ENCODE measurements around the gene DOCK9.
"Not testable (repeated sequence)": the region's sequence is repeated elsewhere in the genome, so short reads cannot be mapped to it uniquely, and the experiment has no call there.

DOCK9 gene

DNA sequence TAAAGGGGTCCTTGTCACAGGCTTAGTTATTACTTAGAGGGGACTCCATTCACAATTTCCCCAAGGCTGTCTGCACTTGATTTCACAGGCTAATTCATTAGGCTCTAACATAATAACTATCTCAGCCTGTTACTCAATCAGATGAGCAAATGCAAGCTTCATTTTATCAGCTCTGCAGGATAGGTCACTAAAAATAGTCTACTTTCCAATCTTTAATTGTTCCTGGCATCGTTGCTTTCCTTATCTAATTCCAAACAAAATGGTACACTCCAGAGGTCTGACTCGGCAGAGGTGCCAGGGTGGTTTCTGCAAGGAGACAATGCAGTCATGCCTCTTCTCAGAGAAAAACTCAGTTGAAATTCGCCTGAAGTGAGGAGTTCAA is 155.6 kb downstream of the DOCK9 start:
- H3K27me3 Mint-ChIP-seq = no peaks in the 10 kb centered on the region
- H3K27ac Mint-ChIP-seq = no peak overlapping the region
- no peak for DNase-seq
- ATAC-seq = no peak
- no peaks in the 10 kb centered on the region for H3K9me3 Mint-ChIP-seq
- H3K4me3 Mint-ChIP-seq = no peak overlapping the region
- peaks cover 22% of the 10 kb centered on the region for H3K4me1 Mint-ChIP-seq

DNA sequence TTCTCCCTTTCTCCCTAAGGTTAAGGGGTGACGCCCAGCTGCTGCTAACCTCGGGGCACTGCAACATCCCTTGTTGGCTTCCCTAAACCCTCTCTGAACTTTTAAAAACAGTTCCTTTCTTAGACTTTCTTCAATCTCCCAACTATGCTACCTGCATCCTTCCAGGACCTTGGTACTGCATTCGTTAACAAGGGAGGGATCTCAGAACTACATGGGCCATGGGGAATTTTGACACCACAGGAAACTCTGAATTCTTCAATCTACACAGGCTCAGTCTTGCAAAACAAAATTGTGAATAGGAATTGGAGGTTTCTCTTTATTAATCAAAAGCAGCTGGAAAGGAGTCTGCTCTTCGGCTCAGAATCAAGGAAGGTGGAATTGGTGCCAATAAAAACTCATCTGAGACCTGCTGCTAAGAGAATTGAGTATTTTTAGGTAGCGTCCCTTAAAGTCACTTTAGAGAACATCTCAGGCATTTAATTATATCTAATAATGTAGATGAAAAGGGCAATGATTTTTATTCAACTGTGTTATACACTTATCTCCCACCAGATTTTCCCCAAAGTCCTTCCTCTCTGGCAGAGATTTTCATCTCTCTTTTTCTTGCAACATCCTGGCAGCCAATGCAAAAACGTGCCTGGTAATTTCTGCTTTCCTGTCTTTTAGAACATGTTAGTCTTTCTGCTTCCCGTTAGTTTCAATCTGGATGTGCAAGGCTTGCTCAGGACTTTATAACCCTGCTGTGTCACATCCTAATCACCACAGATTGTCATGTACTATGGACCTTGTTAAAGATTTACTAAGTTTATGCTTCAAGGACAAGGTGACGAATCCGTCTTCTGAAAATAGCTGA is 156.3 kb downstream of the DOCK9 start:
- Mint-ChIP-seq H3K27ac (peak overlapping the region in 1 of 2 donors; percentile 48), H3K4me1 (peaks cover 20% of the 10 kb centered on the region), H3K9me3 (no peaks in the 10 kb centered on the region), H3K27me3 (no peaks in the 10 kb centered on the region), H3K4me3 (no peak overlapping the region)
- DNase-seq (no peak), ATAC-seq (no peak)

DNA sequence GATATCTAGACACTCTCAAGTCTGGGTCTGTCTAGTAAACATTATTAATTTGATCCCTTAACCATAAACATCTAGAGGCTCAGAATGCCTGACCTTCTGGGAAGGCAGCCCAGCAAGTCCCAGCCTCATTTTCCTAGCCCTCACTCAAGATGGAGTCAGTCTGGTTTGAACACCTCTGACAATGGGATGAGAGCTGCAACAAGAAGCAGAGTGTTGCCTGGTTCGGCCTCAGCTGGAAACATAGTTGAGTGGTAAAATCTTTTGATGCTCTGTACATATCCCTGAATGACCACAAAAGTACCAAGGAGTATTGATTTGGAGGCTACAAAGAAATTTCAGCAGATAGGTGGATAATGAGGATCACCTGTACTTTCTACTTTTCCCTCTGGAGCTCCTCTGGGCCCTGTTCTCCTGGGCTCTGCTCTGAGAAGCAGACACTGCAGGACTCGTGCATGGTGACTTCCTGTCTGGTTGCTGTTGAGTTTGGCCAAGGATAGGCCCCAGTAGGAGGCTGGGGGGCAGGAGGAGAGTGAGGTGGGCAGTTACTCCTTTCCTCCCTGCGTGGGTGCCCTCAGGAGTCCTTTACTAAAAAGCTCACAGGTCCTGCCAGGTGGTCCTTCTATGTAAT is 157.0 kb downstream of the DOCK9 start:
- Mint-ChIP-seq H3K9me3 (no peaks in the 10 kb centered on the region), H3K27ac (peak overlapping the region in 1 of 2 donors; percentile 48), H3K4me3 (no peak overlapping the region), H3K27me3 (no peaks in the 10 kb centered on the region), H3K4me1 (peaks cover 13% of the 10 kb centered on the region)
- no peak for ATAC-seq
- no peak for DNase-seq

DNA sequence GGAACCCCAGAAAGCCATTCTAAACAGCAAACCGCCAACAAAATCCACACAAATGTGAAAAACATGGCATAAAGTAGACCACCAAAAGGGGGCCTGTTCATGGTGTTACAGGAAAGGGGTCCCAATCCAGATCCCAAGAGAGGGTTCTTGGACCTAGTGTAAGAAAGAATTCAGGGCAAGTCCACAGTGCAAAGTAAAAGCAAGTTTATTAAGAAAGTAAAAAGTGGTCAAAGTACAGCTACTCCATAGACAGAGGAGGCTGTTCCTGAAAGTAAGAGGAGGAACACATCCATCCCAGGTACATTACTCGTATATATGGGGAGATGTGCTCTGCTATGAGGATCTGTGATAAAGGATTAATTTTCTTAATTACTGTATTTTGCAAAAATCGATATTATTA is 157.6 kb downstream of the DOCK9 start:
- Mint-ChIP-seq H3K27me3 (no peaks in the 10 kb centered on the region), H3K4me1 (peaks cover 7% of the 10 kb centered on the region), H3K4me3 (no peak overlapping the region), H3K27ac (no peak overlapping the region), H3K9me3 (no peaks in the 10 kb centered on the region)
- ATAC-seq (no peak), DNase-seq (no peak)

DNA sequence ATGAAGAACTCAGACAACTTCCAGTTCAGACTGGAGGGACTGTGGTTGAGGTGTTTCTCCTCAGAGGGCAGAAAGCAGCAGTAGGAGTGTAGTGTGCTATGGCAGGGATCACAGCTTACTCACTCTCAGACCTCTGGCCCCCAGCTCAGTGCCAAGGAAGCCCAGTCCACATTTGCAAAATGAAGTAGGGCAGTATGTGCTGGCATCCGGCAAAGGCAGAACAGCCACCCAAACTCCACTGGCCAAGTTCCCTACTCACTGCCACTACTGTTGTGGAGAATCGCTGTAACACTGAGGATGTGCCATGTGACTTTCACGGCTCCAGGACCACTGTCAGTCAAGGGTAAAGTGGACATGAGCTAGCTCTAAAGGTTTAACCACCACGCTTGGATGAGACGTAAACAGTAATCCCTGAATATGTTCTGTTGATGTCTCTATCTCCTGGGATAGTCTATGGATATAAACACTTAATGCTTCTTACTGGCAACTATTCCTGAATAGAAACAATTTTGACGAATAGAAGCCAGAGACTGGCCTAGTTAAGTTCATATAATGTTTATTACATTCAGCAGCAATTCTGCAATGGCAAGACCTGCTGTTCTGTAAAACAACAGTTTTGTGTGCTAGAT is 158.4 kb downstream of the DOCK9 start:
- no peak overlapping the region for H3K27ac Mint-ChIP-seq
- H3K9me3 Mint-ChIP-seq = no peaks in the 10 kb centered on the region
- ATAC-seq (no peak), DNase-seq (no peak)
- H3K27me3 Mint-ChIP-seq = no peaks in the 10 kb centered on the region
- no peak overlapping the region for H3K4me3 Mint-ChIP-seq
- no peaks in the 10 kb centered on the region for H3K4me1 Mint-ChIP-seq

DNA sequence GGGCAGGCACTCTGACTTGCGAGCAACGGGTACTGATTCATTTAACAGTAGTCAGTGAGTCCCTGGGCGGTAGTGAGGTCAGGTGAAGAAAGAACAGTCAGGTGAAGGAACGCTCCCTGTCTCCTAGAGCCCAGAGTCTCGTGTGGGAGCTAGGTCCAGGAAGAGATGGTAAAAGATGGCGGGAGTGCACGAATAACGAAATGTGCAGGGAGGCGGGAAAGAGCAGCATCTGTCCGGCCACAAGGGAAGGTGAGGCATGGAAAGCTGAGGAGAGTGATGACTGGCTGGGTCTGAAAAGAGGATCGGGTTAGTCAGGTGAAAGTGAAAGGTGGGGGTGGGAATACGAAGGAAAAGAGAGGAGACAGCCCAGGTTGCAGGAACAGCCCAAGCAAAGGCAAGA is 161.5 kb downstream of the DOCK9 start:
- no peak for ATAC-seq
- Mint-ChIP-seq H3K4me3 (no peak overlapping the region), H3K4me1 (no peaks in the 10 kb centered on the region), H3K27me3 (no peaks in the 10 kb centered on the region), H3K9me3 (no peaks in the 10 kb centered on the region), H3K27ac (peak overlapping the region in 1 of 2 donors; percentile 2)
- DNase-seq = no peak

DNA sequence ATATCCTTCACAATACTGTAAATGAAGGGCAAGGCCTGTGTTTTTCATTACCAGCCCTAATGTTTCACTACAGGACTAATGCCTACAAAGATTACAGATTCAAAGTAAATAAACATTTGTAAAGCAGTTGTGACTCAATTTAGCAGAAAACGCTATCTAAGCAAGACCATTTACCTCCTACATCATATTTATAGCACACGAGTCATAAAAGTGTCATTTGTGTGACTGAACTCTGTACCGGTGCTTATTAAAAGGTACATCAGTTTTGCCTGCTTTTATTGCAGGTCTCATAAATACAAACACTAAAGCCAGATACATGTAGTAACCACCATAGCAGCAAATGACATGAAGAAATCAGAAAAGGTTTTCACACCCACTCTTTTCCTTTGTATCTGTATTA is 163.9 kb downstream of the DOCK9 start:
- ATAC-seq (no peak), DNase-seq (no peak)
- H3K4me1 Mint-ChIP-seq = no peaks in the 10 kb centered on the region
- no peak overlapping the region for H3K27ac Mint-ChIP-seq
- no peak overlapping the region for H3K4me3 Mint-ChIP-seq
- H3K9me3 Mint-ChIP-seq = no peaks in the 10 kb centered on the region
- H3K27me3 Mint-ChIP-seq = no peaks in the 10 kb centered on the region

DNA sequence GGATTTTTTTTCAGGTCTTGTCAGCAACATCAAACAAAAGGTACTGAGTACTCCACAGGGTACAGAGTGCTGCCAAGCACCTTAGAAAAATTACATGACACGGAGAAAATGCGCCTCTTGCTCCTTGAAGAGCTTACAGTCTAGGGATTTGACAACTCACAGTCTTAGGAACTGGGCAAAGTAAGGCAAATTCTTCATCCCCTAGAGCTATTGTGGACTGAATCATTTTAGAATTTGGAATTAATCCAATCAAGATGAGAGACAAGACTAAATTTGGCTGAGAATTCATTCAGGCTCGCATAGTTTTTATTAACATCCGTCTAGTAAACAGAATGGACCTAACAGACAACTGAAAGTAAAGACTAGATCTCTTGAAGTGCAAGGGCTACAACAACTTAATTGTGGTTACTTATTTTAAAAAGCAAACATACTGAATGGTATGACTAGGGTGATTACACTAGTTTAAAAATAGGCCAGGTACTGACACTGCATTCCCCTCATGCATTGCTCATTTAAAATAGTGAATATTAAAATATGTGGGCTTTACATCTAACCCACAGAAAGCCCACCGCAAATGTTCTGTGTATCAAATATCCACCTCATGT is 165.6 kb downstream of the DOCK9 start:
- not testable (repeated sequence) for DNase-seq, H3K27ac Mint-ChIP-seq, H3K9me3 Mint-ChIP-seq, H3K4me1 Mint-ChIP-seq, ATAC-seq, H3K27me3 Mint-ChIP-seq, H3K4me3 Mint-ChIP-seq

DNA sequence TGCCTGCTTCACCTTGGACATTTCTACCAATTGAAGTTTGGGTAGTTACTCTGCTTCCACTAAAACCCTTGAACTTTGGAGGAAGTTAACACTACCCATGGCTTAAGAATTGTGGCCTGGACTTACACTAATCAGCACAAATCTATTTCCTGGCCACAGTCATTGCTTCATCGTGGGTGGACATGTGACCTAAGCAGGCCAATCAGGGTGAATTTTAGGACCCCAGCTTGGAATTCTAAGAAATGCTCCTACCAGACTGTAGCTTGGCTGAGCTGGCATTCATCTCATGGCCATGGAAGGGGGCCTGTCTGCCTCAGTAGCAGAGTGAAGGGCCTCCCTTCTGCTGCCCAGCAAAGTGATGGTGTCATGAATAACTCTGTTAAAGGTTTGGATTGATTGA is 167.1 kb downstream of the DOCK9 start:
- Mint-ChIP-seq H3K27me3 (no peaks in the 10 kb centered on the region), H3K9me3 (no peaks in the 10 kb centered on the region), H3K27ac (no peak overlapping the region), H3K4me3 (no peak overlapping the region), H3K4me1 (no peaks in the 10 kb centered on the region)
- DNase-seq (no peak), ATAC-seq (no peak)

DNA sequence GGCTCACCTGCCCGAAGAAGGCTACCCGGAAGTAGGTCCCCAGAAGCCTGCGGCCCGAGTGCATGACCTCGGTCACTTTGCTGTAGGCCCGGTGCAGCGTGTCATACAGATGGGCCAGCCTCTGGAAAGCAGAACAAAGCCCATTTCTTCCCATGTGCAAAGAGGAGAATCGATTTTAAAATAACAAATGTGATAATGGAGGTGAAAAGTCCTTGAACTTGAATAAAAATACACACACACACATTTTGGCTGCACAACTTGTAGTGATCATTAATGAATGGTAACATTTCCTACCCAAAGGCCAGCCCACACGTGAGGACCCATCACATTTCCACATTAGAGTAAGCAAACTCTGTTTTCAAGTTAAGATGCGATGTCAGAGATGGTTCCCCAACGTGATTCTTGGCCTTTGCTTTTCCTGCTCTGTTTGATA is 168.5 kb downstream of the DOCK9 start:
- no peak overlapping the region for H3K27ac Mint-ChIP-seq

DNA sequence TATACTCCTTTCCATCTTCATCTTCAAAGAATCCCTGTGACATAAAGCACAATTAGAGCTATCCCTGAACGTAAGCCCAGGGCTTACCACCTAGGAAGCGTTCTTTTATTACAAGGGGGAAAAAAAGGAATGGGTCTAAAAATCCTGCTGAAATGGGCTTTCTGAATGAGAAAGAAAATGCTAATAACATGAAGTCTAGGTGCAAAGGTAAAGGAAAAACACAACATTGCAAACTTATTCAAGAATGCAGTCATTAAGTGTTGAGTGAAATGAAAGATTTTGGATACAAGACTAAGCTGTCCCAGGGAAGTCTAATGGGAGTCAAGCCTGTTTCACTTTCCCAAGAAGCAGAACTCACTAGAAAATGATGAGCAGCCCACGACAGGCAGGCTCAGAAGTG is 170.1 kb downstream of the DOCK9 start:
- Mint-ChIP-seq H3K9me3 (no peaks in the 10 kb centered on the region), H3K27me3 (no peaks in the 10 kb centered on the region), H3K4me3 (no peak overlapping the region), H3K4me1 (no peaks in the 10 kb centered on the region), H3K27ac (no peak overlapping the region)
- DNase-seq (no peak), ATAC-seq (no peak)

More for the DNA sequence above, 168.5 kb downstream of the DOCK9 start:
- no peaks in the 10 kb centered on the region for H3K9me3 Mint-ChIP-seq
- DNase-seq = no peak
- ATAC-seq = no peak
- no peak overlapping the region for H3K4me3 Mint-ChIP-seq
- H3K4me1 Mint-ChIP-seq = no peaks in the 10 kb centered on the region
- no peaks in the 10 kb centered on the region for H3K27me3 Mint-ChIP-seq

DNA sequence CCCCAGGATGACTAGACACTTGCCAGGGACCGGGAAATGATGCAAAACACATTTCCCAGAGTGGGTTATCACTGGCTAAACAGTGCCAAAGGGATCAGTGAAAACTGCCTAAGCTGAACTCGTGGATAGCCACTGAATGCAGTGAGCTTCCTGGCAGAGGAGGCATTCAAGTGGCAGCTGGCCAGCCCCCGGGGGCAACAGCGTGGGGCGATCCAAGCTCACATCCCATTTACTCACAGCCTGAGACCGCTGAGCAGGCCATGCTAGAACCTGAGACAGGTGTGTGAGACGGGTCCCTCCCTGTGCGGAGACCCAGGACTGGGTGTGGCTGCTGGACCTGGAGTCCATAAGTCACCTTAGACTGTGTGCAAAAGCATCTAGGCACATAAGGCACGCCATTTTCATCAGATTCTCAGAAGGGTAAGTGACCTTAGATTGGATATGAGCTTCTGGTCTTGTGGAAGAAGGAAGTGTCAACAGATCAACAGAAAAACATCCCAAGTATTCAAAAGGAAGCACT is 173.5 kb downstream of the DOCK9 start:
- DNase-seq (no peak), ATAC-seq (no peak)
- Mint-ChIP-seq H3K4me3 (no peak overlapping the region), H3K9me3 (no peaks in the 10 kb centered on the region), H3K27ac (no peak overlapping the region), H3K4me1 (no peaks in the 10 kb centered on the region), H3K27me3 (no peaks in the 10 kb centered on the region)

DNA sequence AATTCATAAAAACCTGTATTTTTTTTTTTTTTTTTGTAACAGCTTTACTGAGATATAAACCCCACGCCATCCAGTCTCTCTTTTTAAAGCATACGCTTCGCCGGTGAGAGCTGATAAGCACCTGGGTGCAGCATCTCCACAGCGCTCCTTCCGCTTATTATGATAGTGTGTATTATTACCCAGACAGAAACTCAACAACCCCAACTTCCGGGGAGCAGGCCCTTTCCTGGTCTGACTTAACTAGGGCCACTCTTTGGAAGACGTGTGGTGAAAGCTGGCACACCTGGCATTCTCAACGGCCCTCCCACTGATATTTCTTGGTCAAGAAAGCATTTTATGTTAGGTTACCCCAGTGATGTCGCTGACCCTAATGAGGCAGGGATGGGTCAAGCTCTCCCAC is 173.9 kb downstream of the DOCK9 start:
- DNase-seq (no peak), ATAC-seq (no peak)
- H3K27me3 Mint-ChIP-seq = no peaks in the 10 kb centered on the region
- H3K4me3 Mint-ChIP-seq = no peak overlapping the region
- no peaks in the 10 kb centered on the region for H3K4me1 Mint-ChIP-seq
- H3K9me3 Mint-ChIP-seq = no peaks in the 10 kb centered on the region
- no peak overlapping the region for H3K27ac Mint-ChIP-seq

DNA sequence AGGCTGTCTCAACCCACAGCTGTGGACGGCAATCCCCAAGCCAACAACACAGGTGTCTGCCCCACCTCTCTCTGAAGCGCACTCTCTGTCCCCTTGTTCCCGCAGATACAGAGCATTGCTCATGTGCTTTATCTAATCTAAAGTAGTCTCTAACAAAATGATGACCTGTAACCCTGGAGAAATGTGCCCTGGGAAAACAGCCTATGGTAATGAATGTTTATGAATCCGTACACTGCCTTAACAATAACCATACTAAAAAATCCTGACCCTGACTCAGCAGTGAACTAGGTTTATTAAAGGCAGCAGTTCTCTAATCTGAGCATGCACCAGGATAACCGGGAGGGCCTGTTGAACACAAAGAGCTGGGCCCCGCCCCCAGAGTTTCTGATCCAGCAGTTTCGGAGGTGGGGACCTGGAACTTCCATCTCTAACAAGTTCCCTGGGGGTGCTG is 174.7 kb downstream of the DOCK9 start:
- no peaks in the 10 kb centered on the region for H3K9me3 Mint-ChIP-seq
- ATAC-seq (no peak), DNase-seq (no peak)
- H3K27ac Mint-ChIP-seq = no peak overlapping the region
- H3K4me3 Mint-ChIP-seq = no peak overlapping the region
- no peaks in the 10 kb centered on the region for H3K4me1 Mint-ChIP-seq
- no peaks in the 10 kb centered on the region for H3K27me3 Mint-ChIP-seq

DNA sequence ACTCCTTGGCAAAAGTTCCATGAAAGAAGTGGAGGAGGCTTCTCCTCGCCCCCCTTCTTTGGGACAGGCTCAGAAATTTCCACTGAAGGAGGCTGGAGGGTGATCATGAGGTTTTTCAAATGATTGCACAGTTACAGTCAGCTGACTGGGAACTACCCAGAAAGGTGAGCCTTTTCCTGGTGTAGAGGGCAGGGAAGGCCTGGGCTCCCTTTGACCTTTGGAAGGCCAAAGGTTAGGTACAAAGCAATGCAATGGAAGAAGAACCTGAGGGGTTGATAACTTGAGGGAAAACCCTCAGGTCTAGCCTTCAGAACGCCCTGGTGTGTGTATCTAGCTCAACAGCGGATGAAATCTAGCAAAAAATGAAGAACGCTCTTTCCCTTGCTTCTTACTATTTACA is 175.3 kb downstream of the DOCK9 start:
- Mint-ChIP-seq H3K9me3 (no peaks in the 10 kb centered on the region), H3K27ac (peak overlapping the region in 1 of 2 donors; percentile 57), H3K27me3 (no peaks in the 10 kb centered on the region), H3K4me1 (peaks cover 6% of the 10 kb centered on the region), H3K4me3 (no peak overlapping the region)
- DNase-seq (no peak), ATAC-seq (no peak)
